Panc1 (cell line): ENCODE measurements around the gene CD101. TPM values are rescaled to one million over a fixed set of nuclear protein-coding genes. Genes with fewer than 3 reads are reported as not detected.

Source experiments
- ATAC-seq: fragments of 200-7000 bp; cut with Tn5 transposase; 2 replicates; pipeline ENCODE4 v1.9.1; 2020; ENCODE audit warnings: mild to moderate bottlenecking, moderate library complexity
- BruUV-seq: library from RNA; stranded (reverse); fragments of 400-500 nt; replicated peaks from 2 replicates; lab custom pipeline; 2021; lab: Mats Ljungman, UMichigan
- CTCF ChIA-PET: fragments of 300-600 bp; sonication (Branson Sonifier 250); formaldehyde crosslinking; loops from one replicate; lab custom pipeline; 2022; ENCODE audit warnings: antibody characterized with exemption; lab: Charles Lee
- POLR2A ChIA-PET: fragments of 300-600 bp; sonication (Branson Sonifier 250); formaldehyde crosslinking; loops from one replicate; lab custom pipeline; 2022; ENCODE audit warnings: antibody characterized with exemption; lab: Charles Lee
- DNase-seq: peaks from one replicate; pipeline ENCODE4 v3.0.0-alpha.2; 2010; ENCODE audit warnings: low read depth, low spot score
- H3K27ac ChIP-seq: 2 replicates; pipeline ENCODE4 v1.5.1; 2011; ENCODE audit warnings: mild to moderate bottlenecking, low read length, inconsistent platforms
- H3K27me3 ChIP-seq: fragments of 200-500 bp; sonication (Bioruptor generic); 2 replicates; pipeline ENCODE4 v1.6.0; 2014; ENCODE audit warnings: low read length, inconsistent platforms; ENCODE audit not compliant: control insufficient read depth, insufficient read depth
- H3K36me3 ChIP-seq: fragments of 200-500 bp; sonication (Bioruptor generic); 2 replicates; pipeline ENCODE4 v1.5.1; 2014; ENCODE audit warnings: inconsistent platforms, mild to moderate bottlenecking, low read length, moderate library complexity; ENCODE audit not compliant: control insufficient read depth, insufficient read depth
- H3K4me1 ChIP-seq: 2 replicates; pipeline ENCODE4 v1.5.1; 2011; ENCODE audit warnings: inconsistent platforms, mild to moderate bottlenecking, low read length, moderate library complexity; ENCODE audit not compliant: control insufficient read depth, insufficient read depth
- H3K4me3 ChIP-seq, 2 experiments: 2 replicates each; pipeline ENCODE4 v1.5.1; 2011 to 2012; ENCODE audit warnings: low read depth in 2 of 2, low read length in 2 of 2, mild to moderate bottlenecking in 2 of 2, inconsistent platforms in 1 of 2, moderate library complexity in 1 of 2
- H3K9me3 ChIP-seq: fragments of 200-500 bp; sonication (Bioruptor generic); 2 replicates; pipeline ENCODE4 v1.5.1; 2014; ENCODE audit warnings: low read depth, mild to moderate bottlenecking, inconsistent platforms, low read length, moderate library complexity; ENCODE audit not compliant: control insufficient read depth, insufficient read depth
- POLR2AphosphoS5 ChIP-seq: IDR thresholded peaks from 2 replicates; pipeline ENCODE4 v1.6.1; 2012; ENCODE audit warnings: mild to moderate bottlenecking, low read depth, low read length, moderate library complexity
- SIN3A ChIP-seq: IDR thresholded peaks from 2 replicates; pipeline ENCODE4 v1.6.1; 2012; ENCODE audit warnings: low read depth, mild to moderate bottlenecking, low read length, moderate library complexity, borderline replicate concordance; ENCODE audit not compliant: insufficient read depth
- TCF7L2 ChIP-seq: IDR thresholded peaks from 2 replicates; pipeline ENCODE4 v1.6.1; 2011; ENCODE audit warnings: mild to moderate bottlenecking, low read depth, low read length, inconsistent platforms
- in situ Hi-C: cut with HindIII; loops from 2 replicates; pipeline ENCODE4 v1.10.0; 2016; ENCODE audit warnings: low sequenced_read_pairs, low pct_unique_long_range_greater_than_20kb
- intact Hi-C: fragments of 100-400 bp; cut with micrococcal nuclease; formaldehyde crosslinking; loops from one replicate; pipeline ENCODE4 v1.10.0; 2022; ENCODE audit not compliant: unreplicated experiment
- total RNA-seq: library from RNA; stranded (reverse); gene quantifications from one replicate; pipeline ENCODE4 v1.2.1, GENCODE V29; 2021; ENCODE audit not compliant: unreplicated experiment
- TF ChIP-seq, protein P1 (sequence below): fragments of 450-650 bp; IDR thresholded peaks from 2 replicates; pipeline ENCODE4 v1.5.1; 2017; ENCODE audit warnings: mild to moderate bottlenecking
- TF ChIP-seq, protein P2 (sequence below), 2 experiments: IDR thresholded peaks; 2 replicates each; pipeline ENCODE4 v1.6.1; 2011 to 2012; ENCODE audit warnings: low read depth in 2 of 2, control low read depth in 1 of 2, low read length in 1 of 2, mild to moderate bottlenecking in 1 of 2, moderate library complexity in 1 of 2; ENCODE audit not compliant: insufficient read depth in 1 of 2

CD101 gene
- total RNA-seq, 1 experiment from 2014 or later: not detected

DNA sequence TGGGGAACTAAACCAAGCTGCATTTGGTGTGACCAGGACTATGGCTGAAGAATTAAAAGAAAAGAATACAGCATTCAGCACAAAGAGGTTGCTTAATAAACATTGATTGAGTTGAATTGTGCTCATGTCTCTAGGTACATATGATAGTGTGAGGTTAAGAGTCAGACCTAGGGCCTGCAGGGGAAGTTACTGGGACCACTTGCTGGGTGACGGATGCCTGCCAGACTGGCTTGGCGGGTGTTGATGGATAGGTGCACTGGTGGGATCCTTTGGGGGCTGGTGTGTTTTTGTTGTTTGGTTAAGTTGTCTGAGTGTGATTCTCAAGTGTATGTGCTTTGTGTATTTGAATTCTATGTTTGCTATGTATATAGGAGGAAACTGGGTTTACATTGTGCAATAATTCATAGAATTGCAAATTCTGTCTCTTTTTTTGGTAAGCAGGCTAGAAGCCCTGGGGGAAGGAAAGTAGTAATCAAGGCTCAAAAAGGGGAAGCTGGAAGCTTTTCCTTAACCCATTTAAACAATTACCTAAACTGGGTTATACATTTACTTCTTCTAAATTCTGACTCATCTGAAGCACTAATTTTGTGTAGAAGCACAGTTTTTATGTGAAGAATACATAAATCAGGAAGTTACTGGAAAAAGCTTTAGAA, 1.8 kb downstream of the CD101 start:
- no peak for DNase-seq
- TF ChIP-seq, protein P1, sequence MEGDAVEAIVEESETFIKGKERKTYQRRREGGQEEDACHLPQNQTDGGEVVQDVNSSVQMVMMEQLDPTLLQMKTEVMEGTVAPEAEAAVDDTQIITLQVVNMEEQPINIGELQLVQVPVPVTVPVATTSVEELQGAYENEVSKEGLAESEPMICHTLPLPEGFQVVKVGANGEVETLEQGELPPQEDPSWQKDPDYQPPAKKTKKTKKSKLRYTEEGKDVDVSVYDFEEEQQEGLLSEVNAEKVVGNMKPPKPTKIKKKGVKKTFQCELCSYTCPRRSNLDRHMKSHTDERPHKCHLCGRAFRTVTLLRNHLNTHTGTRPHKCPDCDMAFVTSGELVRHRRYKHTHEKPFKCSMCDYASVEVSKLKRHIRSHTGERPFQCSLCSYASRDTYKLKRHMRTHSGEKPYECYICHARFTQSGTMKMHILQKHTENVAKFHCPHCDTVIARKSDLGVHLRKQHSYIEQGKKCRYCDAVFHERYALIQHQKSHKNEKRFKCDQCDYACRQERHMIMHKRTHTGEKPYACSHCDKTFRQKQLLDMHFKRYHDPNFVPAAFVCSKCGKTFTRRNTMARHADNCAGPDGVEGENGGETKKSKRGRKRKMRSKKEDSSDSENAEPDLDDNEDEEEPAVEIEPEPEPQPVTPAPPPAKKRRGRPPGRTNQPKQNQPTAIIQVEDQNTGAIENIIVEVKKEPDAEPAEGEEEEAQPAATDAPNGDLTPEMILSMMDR: no peak
- TF ChIP-seq, protein P2, sequence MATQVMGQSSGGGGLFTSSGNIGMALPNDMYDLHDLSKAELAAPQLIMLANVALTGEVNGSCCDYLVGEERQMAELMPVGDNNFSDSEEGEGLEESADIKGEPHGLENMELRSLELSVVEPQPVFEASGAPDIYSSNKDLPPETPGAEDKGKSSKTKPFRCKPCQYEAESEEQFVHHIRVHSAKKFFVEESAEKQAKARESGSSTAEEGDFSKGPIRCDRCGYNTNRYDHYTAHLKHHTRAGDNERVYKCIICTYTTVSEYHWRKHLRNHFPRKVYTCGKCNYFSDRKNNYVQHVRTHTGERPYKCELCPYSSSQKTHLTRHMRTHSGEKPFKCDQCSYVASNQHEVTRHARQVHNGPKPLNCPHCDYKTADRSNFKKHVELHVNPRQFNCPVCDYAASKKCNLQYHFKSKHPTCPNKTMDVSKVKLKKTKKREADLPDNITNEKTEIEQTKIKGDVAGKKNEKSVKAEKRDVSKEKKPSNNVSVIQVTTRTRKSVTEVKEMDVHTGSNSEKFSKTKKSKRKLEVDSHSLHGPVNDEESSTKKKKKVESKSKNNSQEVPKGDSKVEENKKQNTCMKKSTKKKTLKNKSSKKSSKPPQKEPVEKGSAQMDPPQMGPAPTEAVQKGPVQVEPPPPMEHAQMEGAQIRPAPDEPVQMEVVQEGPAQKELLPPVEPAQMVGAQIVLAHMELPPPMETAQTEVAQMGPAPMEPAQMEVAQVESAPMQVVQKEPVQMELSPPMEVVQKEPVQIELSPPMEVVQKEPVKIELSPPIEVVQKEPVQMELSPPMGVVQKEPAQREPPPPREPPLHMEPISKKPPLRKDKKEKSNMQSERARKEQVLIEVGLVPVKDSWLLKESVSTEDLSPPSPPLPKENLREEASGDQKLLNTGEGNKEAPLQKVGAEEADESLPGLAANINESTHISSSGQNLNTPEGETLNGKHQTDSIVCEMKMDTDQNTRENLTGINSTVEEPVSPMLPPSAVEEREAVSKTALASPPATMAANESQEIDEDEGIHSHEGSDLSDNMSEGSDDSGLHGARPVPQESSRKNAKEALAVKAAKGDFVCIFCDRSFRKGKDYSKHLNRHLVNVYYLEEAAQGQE (IDR thresholded peaks at IDR 0.05; ENCODE audit: insufficient read depth in 1 of 2, low read depth in 2 of 2, low read length in 1 of 2): no peak
- TF ChIP-seq TCF7L2: no peak
- no peak for TF ChIP-seq SIN3A
- no peak for TF ChIP-seq POLR2AphosphoS5
- no peaks in the 10 kb centered on the region for H3K27me3 ChIP-seq
- in situ Hi-C loops: no loop called here
- H3K27ac ChIP-seq: no peak overlapping the region
- POLR2A ChIA-PET: no interaction called here
- H3K36me3 ChIP-seq: no peaks in the 10 kb centered on the region
- no peak for ATAC-seq
- intact Hi-C loops: no loop called here
- H3K4me1 ChIP-seq: no peaks in the 10 kb centered on the region
- CTCF ChIA-PET: no interaction called here
- H3K9me3 ChIP-seq: no peaks in the 10 kb centered on the region
- BruUV-seq: no TSS peak
- H3K4me3 ChIP-seq: no peak overlapping the region

DNA sequence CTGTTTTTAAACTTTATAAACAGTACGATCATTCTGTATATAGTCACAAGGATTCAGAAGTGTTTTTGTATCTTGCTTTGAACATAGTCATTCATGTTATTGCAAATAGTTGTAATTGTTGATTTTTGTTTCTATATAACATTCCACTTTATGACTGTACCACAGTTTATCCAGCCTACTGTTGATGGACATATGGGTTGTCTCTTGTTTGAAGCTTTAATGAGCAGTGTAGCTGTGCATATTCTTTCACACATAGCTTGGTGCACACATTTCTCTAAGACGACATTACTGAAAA, 6.1 kb downstream of the CD101 start:
- H3K4me1 ChIP-seq: no peaks in the 10 kb centered on the region
- in situ Hi-C loops (no loop called here), intact Hi-C loops (no loop called here)
- no peaks in the 10 kb centered on the region for H3K36me3 ChIP-seq
- TF ChIP-seq POLR2AphosphoS5: no peak
- TF ChIP-seq, protein P2 (IDR thresholded peaks at IDR 0.05; ENCODE audit: insufficient read depth in 1 of 2, low read depth in 2 of 2, low read length in 1 of 2): no peak
- no peak for TF ChIP-seq SIN3A
- TF ChIP-seq TCF7L2: no peak
- TF ChIP-seq, protein P1: no peak
- ChIA-PET CTCF (interaction anchor here (0.7 kb wide), 1 partner anchor 242 kb away, joined by 3 read pairs; no protein-coding TSS in a partner anchor), POLR2A (no interaction called here)
- H3K27ac ChIP-seq: no peak overlapping the region
- H3K9me3 ChIP-seq: no peaks in the 10 kb centered on the region
- no peak for ATAC-seq
- H3K27me3 ChIP-seq: no peaks in the 10 kb centered on the region
- no peak for DNase-seq
- BruUV-seq: no TSS peak
- no peak overlapping the region for H3K4me3 ChIP-seq
